Measurements from ENCODE around the gene ROR2.

DNA sequence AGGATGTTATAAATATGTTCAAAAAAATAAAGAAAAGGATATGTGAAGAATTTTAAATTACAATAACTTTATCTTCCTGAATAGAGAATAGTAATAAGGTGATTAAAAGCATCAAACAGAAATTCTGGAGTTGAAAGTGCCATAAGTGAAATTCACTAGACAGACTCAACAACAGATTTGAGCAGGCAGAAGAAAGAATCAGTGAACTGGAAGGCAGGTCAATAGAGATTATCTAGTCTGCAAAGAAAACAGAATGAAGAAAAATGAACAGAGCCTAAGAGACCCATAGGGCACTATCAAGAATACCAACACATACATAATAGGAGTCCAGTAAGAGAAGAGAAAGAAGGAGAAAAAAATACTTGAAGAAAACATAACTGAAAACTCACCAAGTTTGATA is 162.1 kb downstream of the ROR2 start:
- TF ChIP-seq, protein P1, sequence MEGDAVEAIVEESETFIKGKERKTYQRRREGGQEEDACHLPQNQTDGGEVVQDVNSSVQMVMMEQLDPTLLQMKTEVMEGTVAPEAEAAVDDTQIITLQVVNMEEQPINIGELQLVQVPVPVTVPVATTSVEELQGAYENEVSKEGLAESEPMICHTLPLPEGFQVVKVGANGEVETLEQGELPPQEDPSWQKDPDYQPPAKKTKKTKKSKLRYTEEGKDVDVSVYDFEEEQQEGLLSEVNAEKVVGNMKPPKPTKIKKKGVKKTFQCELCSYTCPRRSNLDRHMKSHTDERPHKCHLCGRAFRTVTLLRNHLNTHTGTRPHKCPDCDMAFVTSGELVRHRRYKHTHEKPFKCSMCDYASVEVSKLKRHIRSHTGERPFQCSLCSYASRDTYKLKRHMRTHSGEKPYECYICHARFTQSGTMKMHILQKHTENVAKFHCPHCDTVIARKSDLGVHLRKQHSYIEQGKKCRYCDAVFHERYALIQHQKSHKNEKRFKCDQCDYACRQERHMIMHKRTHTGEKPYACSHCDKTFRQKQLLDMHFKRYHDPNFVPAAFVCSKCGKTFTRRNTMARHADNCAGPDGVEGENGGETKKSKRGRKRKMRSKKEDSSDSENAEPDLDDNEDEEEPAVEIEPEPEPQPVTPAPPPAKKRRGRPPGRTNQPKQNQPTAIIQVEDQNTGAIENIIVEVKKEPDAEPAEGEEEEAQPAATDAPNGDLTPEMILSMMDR (IDR thresholded peaks at IDR 0.05; ENCODE audit: extremely low read depth in 1 of 2, insufficient read depth in 1 of 2, low read depth in 1 of 2, low read length in 2 of 2), result no peak
- no peak for TF ChIP-seq JUN (IDR thresholded peaks at IDR 0.05; ENCODE audit: borderline replicate concordance, insufficient read depth, insufficient read length, low read depth)
- no peak for TF ChIP-seq POLR2A (IDR thresholded peaks at IDR 0.05; ENCODE audit: low read depth, low read length)
- TF ChIP-seq, protein P2, sequence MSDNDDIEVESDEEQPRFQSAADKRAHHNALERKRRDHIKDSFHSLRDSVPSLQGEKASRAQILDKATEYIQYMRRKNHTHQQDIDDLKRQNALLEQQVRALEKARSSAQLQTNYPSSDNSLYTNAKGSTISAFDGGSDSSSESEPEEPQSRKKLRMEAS (IDR thresholded peaks at IDR 0.05; ENCODE audit: insufficient read depth, insufficient read length), result no peak
- TF ChIP-seq FOS (IDR thresholded peaks at IDR 0.05; ENCODE audit: borderline replicate concordance, insufficient read depth, low read length), result no peak
- TF ChIP-seq POLR2AphosphoS5 (IDR thresholded peaks at IDR 0.05; ENCODE audit: insufficient read depth, low read depth, low read length), result no peak
- TF ChIP-seq MYC (IDR thresholded peaks at IDR 0.05; ENCODE audit: low read depth, low read length), result no peak
- TF ChIP-seq EZH2 (IDR thresholded peaks at IDR 0.05; ENCODE audit: borderline replicate concordance, low read depth, low read length, severe bottlenecking), result no peak

Data from endothelial cell of umbilical vein (primary cell).